HG03135 (cell line): ENCODE data around the gene UQCRH.

ENCODE experiments used
- ATAC-seq: cut with Tn5 transposase; IDR thresholded peaks from one replicate; pipeline ENCODE4 v1.9.1; 2021; ENCODE audit warnings: mild to moderate bottlenecking, moderate library complexity; ENCODE audit not compliant: unreplicated experiment

Gene UQCRH

GRCh38 chr1:46303038-46303871 lies at the start of gene UQCRH, which contains the start of gene LRRC41:
TSS of gene UQCRH (plus strand) at chr1:46303698. CDS start at chr1:46303767, 69 bp downstream.
TSS of gene LRRC41 (minus strand) at chr1:46303616. CDS start at chr1:46303322, 294 bp downstream.
- ATAC-seq: peak; percentile 81

- ATAC-seq: no peak
Observed at GRCh38 chr1:46254668-46255067, 48.8 kb upstream of the UQCRH start.

GRCh38 chr1:46256523-46256922 lies 47.0 kb upstream of the UQCRH start:
- ATAC-seq: no peak

DNA sequence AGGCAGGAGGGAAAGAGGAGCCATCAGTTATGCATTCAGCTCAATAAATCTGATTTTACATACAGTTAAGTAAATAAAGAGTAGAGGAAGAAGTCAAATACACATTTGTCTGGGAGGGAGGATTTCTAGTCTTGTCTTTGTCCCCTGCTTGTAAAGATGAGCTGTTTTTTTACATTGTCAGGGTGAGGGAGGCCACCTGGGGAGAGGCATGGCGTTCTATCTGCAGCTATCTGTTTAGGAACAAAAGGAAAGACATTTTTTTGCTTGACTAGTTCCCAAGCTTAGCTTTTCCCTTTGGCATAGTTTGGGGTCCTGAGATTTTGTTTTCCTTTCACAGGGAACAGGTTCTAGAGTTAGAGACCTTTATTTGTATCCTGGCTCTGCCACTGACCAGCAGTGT lies 41.0 kb upstream of the UQCRH start:
- no peak for ATAC-seq

DNA sequence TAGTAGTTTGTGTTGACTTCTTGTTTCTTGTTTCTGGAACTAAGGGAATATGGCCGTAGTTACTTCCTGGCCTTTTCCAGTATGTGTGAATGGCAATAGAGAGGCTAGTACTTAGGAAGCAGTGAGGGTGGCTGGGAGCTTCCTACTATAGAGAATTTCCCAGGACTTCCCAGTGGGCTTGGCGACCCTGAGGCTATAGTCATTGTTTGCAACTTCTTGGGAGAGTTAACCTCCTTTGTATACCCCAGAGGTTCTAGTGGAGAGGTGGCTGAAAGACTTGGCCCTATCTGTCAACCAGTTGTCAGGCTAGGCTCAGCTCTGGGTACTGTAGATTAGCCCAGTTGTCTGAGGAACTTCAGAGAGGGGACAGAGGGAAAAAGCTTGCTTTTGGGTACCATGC lies 40.4 kb upstream of the UQCRH start:
- no peak for ATAC-seq

DNA sequence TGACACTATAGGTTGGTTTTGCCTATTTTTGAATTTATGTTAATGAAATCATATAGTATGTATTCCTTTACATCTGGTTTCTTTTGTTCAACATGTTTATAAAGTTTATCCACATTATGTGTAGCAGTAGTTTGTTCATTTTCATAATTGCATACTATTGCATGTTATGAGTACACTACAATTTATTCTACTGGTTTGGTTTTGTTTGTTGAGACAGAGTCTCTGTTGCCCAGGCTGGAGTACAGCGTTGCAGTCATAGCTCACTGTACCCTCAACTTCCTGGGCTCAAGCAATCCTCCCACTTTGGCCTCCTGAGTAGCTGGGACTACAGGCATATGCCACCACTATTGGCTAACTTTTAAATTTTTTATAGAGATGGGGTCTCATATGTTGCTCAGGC lies 34.9 kb upstream of the UQCRH start:
- ATAC-seq: no peak

GRCh38 chr1:46274225-46275029 lies 29.1 kb upstream of the UQCRH start:
- no peak for ATAC-seq

GRCh38 chr1:46275030-46275337 lies 28.5 kb upstream of the UQCRH start:
- no peak for ATAC-seq

DNA sequence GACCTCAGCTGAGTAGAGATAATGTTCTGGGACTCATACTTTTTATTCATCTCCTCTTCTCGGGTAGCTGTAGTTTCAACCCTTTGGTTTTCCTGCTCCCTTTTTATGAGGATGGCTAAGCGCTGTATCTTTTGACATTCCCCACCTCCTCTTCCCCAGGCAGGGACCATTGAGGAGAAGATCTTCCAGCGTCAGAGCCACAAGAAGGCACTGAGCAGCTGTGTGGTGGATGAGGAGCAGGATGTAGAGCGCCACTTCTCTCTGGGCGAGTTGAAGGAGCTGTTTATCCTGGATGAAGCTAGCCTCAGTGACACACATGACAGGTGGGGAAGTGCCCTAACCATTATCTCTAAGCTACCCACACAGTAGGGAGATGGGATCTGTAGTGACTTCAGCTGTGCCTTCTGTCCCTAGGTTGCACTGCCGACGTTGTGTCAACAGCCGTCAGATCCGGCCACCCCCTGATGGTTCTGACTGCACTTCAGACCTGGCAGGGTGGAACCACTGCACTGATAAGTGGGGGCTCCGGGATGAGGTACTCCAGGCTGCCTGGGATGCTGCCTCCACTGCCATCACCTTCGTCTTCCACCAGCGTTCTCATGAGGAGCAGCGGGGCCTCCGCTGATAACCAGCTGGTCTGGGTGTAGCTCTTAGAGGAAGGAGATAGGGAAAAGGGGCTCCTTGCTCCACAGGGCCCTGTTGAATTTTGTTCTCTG lies 25.7 kb upstream of the UQCRH start:
- no peak for ATAC-seq

DNA sequence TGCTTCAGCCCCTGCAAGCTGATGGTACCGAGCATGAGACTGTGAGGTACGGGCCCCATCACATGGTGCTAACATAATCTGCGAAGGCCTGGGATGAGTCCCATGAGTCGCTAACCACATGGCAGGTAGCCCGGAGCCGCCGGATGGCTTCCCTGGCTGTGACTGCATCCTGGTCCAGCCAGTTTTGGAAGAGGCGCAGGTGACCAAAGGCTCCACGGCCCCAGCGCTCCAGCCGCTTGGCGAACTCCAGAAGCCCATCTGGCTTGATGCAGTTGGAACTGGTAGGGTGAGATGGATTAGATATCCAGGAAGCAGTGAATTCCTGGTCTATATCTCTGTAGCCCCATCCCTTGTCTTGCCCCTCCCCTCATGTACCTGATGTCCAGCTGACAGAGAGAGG lies 24.7 kb upstream of the UQCRH start:
- no peak for ATAC-seq

DNA sequence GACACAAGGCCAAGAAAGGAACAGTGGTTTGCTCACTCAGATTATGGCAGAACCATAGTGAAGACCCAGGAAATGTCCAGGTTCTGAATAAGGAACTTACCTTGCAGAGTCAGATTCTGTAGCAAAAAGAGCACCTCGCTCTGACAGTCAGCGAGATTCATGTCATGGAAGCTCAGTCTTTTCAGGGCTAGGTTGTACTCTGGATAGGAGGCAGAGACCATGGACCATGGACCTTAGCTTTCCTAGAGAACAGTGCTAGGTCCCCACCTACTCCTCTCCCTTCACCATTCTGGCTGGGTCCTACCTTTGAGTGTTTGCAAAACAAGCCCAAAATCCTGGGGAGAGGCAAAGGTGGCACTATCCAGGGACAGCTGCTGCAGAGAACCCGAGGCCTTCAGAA lies 23.4 kb upstream of the UQCRH start:
- no peak for ATAC-seq

DNA sequence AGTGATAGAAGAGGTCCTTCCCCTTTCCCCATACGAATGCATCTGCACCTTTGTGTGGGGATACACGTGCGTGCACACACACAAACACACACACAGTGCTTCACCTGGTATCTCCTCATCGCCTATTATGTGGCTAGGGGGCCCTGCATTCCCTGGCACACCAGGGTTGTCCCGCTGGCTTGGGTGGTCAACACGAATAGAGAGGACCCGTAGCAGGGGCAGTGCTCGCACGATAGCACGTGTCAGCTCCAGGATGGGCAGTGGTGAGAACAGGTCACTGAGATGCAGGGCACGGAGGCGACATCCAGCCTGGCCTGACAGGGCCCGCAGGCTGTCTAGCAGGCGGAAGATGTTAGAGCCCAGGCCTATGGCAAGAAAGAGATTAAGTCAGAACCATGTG lies 22.5 kb upstream of the UQCRH start:
- no peak for ATAC-seq

DNA sequence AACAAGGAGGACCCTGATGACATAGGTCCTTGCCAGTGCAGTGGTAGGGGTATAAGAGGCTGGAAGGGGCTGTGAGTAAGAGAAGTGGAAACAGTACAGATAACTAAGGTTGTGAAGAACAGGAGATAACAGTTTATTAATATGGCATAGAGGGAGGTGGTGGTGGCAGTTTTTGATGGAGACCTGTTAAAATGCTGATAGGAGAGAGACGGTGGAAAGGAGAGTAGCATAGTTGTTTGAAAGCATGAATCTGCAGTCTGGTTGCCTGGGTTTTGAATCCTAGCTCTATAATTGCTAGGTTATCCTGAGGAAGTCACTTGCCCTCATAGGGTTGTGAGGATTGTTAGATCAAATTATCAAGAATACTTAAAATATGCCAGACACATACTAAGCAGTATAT lies 19.4 kb upstream of the UQCRH start:
- no peak for ATAC-seq

DNA sequence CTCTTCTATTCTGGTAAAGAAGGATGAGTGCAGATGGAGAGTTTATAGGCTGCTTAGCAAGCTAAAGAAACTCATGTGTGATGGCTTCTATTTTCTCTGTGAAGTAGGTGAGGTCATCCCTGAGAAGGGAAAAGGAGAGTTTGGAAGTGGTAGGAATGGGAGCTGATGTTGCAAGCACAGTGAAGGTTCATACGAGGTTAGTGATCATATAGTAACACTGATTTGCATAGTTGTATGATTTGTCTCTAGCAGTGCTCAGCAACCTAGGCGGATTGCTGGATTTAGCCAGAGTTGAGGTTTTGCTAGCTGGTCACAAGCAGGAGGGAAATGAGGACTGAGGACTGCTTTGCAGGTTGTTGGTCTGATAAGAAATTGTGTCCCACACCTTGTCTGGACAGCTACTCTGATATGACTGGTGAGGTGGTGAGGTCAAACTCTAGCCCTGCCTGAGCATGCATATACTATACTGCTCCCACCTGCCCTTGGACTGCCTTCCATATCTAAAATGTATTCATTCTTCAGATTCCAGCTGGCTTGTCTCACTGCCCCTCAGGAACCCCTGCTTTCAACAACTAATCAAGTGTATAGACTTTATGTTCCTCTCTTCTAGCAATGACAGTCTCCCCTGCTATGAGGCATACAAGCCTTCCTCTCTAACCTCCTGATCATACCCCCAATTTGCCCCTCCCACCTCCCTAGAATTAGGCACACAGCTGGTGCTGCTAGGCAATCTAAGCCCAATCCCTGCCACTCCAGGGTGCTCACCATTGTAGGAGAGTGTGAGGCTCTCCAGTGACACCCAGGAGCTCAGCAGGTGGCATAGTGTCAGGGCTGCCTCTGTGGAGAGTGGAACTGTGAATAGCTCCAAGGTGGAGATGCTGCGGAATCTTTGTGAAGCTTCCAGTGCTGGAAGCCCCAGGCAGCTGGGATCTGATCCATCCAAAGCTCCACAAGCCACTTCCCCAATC lies 18.6 kb upstream of the UQCRH start:
- no peak for ATAC-seq

GRCh38 chr1:46285730-46286477 lies 17.6 kb upstream of the UQCRH start:
- ATAC-seq: no peak

DNA sequence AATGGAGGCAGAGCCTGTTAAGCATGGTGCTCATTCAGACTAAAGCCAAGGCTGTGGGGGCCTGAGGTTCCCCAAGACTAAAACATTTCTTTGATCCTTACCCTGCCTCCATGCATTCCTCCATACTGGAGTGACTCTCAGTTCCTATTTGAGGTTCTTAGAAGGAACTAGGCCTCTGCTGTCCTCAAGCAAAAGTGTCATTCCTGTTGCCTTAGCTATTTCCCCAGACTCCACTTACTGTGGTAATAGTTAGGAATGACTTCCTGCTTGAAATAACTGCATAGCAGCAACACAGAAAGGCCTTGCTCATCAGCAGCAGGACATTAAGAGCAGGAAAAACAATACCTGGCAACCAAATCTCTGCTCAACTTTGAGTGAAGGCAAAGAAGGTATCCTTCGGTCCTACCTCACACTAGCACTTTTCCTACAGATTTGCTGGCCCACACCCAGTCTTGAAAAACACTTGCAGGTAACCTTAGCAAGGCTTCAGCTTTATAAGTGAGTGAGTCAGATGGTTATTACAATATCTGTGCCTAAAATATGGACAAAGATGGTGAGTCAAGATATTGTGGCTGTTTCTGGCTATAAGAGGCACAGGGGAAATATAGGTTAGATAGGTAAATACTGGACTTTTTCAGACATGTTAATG lies 14.9 kb upstream of the UQCRH start:
- no peak for ATAC-seq

DNA sequence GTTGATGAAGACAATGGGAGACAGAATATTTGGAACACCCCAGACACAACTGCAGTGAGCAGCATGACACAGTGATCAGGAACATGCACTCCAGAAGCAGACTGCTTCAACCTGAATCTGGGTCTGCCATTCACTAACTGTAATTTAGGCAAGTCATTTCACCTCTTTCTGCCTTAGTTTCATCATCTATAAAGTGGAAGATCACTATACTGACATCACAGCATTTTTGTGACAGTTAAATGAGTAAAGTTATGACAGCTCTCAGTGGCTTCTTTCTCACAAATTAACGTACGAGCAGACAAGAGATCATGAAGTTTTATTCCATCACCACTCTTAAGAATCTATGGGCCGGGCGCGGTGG lies 14.4 kb upstream of the UQCRH start:
- no peak for ATAC-seq

DNA sequence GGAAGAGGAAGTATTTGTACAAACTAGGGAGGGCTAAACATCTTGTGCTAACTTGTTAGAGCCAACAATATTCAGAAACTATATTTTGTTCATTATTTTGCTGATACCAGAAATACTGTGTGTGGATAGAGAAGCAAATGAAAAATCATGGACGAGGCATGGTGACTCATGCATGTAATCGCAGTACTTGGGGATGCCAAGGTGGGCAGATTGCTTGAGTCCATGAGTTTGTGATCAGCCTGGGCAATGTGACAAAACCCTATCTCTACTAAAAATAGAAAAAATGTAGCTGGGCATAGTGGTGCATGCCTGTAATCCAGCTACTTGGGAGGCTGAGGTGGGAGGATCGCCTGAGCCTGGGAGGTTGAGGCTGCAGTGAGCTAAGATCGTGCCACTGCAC lies 13.5 kb upstream of the UQCRH start:
- no peak for ATAC-seq

DNA sequence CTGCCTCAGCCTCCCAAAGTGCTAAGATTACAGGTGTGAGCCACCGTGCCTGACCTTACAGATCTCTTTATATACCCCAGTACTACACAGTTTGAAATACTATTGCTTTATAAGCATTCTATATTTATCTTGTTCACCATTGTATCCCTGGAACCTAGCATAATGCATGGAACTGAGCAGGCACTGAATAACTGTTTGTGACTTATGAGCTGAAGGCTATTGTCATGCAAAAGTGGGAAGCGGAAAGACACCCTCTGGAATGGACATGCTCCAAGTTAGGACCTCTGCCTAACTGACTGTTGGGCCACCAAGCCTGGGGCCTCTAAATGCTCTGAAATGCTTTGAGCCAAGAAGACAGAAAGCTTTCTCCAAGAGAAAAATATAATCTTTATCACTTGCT lies 8.2 kb upstream of the UQCRH start:
- no peak for ATAC-seq
